MCF 10A (cell line): ENCODE measurements around the gene C1QTNF8. TPM values are rescaled to one million over a fixed set of nuclear protein-coding genes. Genes with fewer than 3 reads are reported as not detected.

Experiments used
- BruUV-seq: library from RNA; stranded (reverse); fragments of 400-500 nt; replicated peaks from 2 replicates; lab custom pipeline; 2021; lab: Mats Ljungman, UMichigan
- CTCF ChIA-PET: fragments of 300-600 bp; sonication (Branson Sonifier 250); formaldehyde crosslinking; extraction: SDS; loops from one replicate; lab custom pipeline; 2021; ENCODE audit warnings: antibody characterized with exemption, inconsistent platforms; lab: Yijun Ruan, JAX
- POLR2A ChIA-PET: fragments of 300-600, 350-650 bp; sonication (Branson Sonifier 250); formaldehyde crosslinking; extraction: SDS; loops from one replicate; lab custom pipeline; 2020; ENCODE audit warnings: antibody characterized with exemption, inconsistent platforms; lab: Yijun Ruan, JAX
- DNase-seq: peaks from one replicate; pipeline ENCODE4 v3.0.0-alpha.2; 2018; ENCODE audit not compliant: unreplicated experiment
- H3K27ac Mint-ChIP-seq: one replicate; pipeline ENCODE4 v1.8.0; 2022; ENCODE audit warnings: mild to moderate bottlenecking, low read depth, mixed read lengths; ENCODE audit not compliant: unreplicated experiment
- H3K27me3 Mint-ChIP-seq: one replicate; pipeline ENCODE4 v1.8.0; 2022; ENCODE audit warnings: mixed read lengths; ENCODE audit not compliant: insufficient read depth, unreplicated experiment
- H3K36me3 Mint-ChIP-seq: one replicate; pipeline ENCODE4 v1.8.0; 2022; ENCODE audit warnings: mild to moderate bottlenecking, moderate library complexity, mixed read lengths; ENCODE audit not compliant: insufficient read depth, unreplicated experiment
- H3K4me1 Mint-ChIP-seq: one replicate; pipeline ENCODE4 v1.8.0; 2022; ENCODE audit warnings: mixed read lengths; ENCODE audit not compliant: insufficient read depth, unreplicated experiment
- H3K4me3 Mint-ChIP-seq: one replicate; pipeline ENCODE4 v1.8.0; 2022; ENCODE audit warnings: mild to moderate bottlenecking, moderate library complexity, mixed read lengths; ENCODE audit not compliant: unreplicated experiment
- H3K9me3 Mint-ChIP-seq: one replicate; pipeline ENCODE4 v1.8.0; 2022; ENCODE audit warnings: mixed read lengths; ENCODE audit not compliant: unreplicated experiment
- CTCF ChIP-seq: fragments of 200-600 bp; IDR thresholded peaks from one replicate; pipeline ENCODE4 v1.8.0; 2022; ENCODE audit warnings: antibody characterized with exemption, mild to moderate bottlenecking; ENCODE audit not compliant: unreplicated experiment
- intact Hi-C: fragments of 100-400 bp; cut with micrococcal nuclease; formaldehyde crosslinking; loops from 2 replicates; pipeline ENCODE4 v1.14.1; 2022
- total RNA-seq: library from RNA; stranded (reverse); gene quantifications from 2 replicates; pipeline ENCODE4 v1.2.3, GENCODE V29; 2022

C1QTNF8 gene
- total RNA-seq, 1 experiment from 2014 or later, result not detected

DNA sequence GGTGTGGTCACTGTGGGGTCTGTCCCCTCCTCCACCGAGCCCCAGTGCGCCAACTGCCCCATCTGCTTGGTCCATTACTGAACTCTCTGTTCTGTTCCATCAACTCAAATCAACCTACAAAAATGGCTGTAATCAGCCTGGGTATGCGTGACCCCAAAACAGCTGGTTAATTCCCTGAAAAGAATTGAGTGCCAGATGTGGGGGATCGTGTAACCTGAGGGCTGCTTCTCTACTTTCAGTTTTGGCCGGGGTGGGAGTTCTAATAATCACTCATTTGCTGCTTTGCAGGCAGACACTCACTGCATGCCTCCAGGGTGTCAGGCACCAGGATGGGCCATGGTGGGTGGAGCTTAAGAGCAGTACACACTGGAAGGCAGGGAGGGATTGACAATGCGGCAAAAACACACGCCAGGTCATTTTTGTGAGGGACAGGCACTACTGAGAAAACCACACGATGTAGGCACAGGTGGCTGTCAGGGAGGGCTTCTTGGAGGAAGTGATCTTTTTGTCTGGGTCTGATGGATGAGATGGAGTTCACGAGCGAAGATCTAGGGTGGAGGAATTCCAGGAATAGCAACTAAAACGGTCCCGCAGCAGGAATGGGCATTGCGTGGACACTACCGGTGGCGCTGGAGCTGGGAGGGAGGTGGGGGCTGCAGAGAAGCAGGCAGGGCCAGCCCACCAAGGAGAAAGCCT is 53.8 kb downstream of the C1QTNF8 start:
- Mint-ChIP-seq H3K4me3 (no peak overlapping the region), H3K36me3 (no peaks in the 10 kb centered on the region), H3K27me3 (peaks cover 13% of the 10 kb centered on the region), H3K27ac (no peak overlapping the region), H3K4me1 (no peaks in the 10 kb centered on the region), H3K9me3 (no peaks in the 10 kb centered on the region)
- CTCF ChIA-PET, result interaction anchor here (1.4 to 1.5 kb wide), 2 partner anchors 13 to 16 kb away, joined by 6 to 8 read pairs; no protein-coding TSS in a partner anchor
- no peak for DNase-seq
- POLR2A ChIA-PET, result interaction anchor here (0.7 kb wide), 1 partner anchor 22 kb away, joined by 3 read pairs; no protein-coding TSS in a partner anchor
- intact Hi-C loops, result no loop called here
- no TSS peak for BruUV-seq
- no peak for TF ChIP-seq CTCF

DNA sequence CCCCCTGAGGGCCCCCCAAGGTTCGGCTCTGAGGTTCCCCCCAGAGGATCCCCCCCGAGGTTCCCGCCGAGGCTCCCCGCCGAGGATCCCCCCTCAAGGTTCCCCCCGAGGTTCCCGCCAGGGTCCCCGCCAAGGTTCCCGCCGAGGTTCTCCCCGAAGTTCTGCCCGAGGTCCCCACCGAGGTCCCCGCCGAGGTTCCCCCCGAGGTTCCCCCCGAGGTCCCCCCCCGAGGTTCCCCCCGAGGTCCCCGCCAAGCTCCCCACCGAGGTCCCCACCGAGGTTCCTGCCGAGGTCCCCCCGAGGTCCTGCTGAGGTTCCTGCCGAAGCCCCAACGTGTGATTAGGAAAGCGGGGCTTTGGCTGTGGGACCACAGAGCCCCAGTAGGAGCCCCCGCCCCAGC is 55.7 kb downstream of the C1QTNF8 start:
- no peak for DNase-seq
- no peak for TF ChIP-seq CTCF

DNA sequence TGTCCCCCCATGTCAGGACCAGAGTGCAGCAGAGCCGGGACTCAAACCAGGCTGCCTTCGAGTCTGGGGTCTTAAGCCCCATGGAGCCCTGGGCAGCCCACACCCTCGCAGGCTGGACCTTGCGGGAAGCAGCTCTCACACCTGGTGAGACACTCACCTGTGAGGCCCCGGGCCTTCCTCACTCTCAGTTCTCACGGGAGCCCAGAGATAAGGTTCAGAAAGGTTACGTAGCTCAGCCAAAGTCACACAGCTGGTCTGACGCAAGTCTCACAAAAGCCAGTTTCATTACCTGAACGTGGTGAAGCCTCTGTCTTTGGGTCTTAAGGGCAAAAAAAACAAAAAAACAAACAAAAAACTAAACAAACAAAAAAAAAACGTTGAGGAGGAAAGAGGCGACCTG is 56.3 kb downstream of the C1QTNF8 start:
- no peak for TF ChIP-seq CTCF
- intact Hi-C loops, result no loop called here
- POLR2A ChIA-PET, result no interaction called here
- Mint-ChIP-seq H3K4me1 (no peaks in the 10 kb centered on the region), H3K4me3 (no peak overlapping the region), H3K9me3 (no peaks in the 10 kb centered on the region), H3K27ac (no peak overlapping the region), H3K27me3 (peaks cover 13% of the 10 kb centered on the region), H3K36me3 (no peaks in the 10 kb centered on the region)
- DNase-seq, result no peak
- CTCF ChIA-PET, result no interaction called here
- no TSS peak for BruUV-seq

More for the DNA sequence above, 55.7 kb downstream of the C1QTNF8 start:
- Mint-ChIP-seq H3K4me3 (no peak overlapping the region), H3K27ac (no peak overlapping the region), H3K36me3 (no peaks in the 10 kb centered on the region), H3K27me3 (peaks cover 13% of the 10 kb centered on the region), H3K4me1 (no peaks in the 10 kb centered on the region), H3K9me3 (no peaks in the 10 kb centered on the region)
- intact Hi-C loops, result no loop called here
- no TSS peak for BruUV-seq
- POLR2A ChIA-PET, result no interaction called here
- CTCF ChIA-PET, result interaction anchor here (1.5 kb wide), 1 partner anchor 15 kb away, joined by 8 read pairs; no protein-coding TSS in a partner anchor

DNA sequence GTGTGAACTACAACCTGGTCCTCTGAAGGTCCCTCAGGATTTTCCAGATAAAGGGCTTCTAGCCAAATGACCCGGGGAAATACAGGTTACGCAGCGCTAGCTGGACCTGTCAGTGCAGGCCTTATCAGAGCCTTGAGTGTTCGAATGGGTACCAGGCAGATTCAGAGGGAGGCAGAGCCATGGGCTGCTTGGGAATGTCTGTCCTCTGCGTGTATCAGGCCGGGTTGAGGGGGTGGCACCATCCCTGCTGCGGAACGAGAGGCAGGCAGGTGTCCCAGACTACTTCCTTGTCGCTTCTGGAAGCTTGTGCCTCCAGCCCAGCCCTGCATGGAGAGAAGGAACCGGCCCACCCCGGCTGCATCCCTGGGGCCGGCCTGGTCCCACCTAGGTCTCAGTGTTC is 57.1 kb downstream of the C1QTNF8 start:
- CTCF ChIA-PET, result interaction anchor here (1.3 kb wide), 1 partner anchor 18 kb away, joined by 4 read pairs; no protein-coding TSS in a partner anchor
- no peaks in the 10 kb centered on the region for H3K9me3 Mint-ChIP-seq
- intact Hi-C loops, result no loop called here
- no peaks in the 10 kb centered on the region for H3K4me1 Mint-ChIP-seq
- DNase-seq, result no peak
- TF ChIP-seq CTCF, result no peak
- POLR2A ChIA-PET, result no interaction called here
- H3K27ac Mint-ChIP-seq, result no peak overlapping the region
- H3K27me3 Mint-ChIP-seq, result peaks cover 13% of the 10 kb centered on the region
- BruUV-seq, result no TSS peak
- no peak overlapping the region for H3K4me3 Mint-ChIP-seq
- H3K36me3 Mint-ChIP-seq, result no peaks in the 10 kb centered on the region

Other genes with a start within 250 kb of the C1QTNF8 start
- 9.9 and 11.2 TPM in 2 replicates for gene LMF1, start 125.3 kb downstream of the C1QTNF8 start, total RNA-seq
- not detected in 2 replicates for gene SOX8, start 114.5 kb downstream of the C1QTNF8 start, total RNA-seq
- gene SSTR5, start 23.5 kb downstream of the C1QTNF8 start, total RNA-seq, result not detected in 2 replicates
- gene CACNA1H, start 56.9 kb upstream of the C1QTNF8 start, total RNA-seq, result not detected in 2 replicates
- not detected in 2 replicates for gene TPSG1, start 129.0 kb upstream of the C1QTNF8 start, total RNA-seq
- gene TPSB2, start 133.9 kb upstream of the C1QTNF8 start, total RNA-seq, result not detected in 2 replicates
- not detected in 2 replicates for gene TPSAB1, start 144.5 kb upstream of the C1QTNF8 start, total RNA-seq
- not detected in 2 replicates for gene TPSD1, start 159.8 kb upstream of the C1QTNF8 start, total RNA-seq
- gene UBE2I, start 213.4 kb upstream of the C1QTNF8 start, total RNA-seq, result 163 and 172 TPM in 2 replicates
- gene BAIAP3, start 237.4 kb upstream of the C1QTNF8 start, total RNA-seq, result 0.49 and 0.75 TPM in 2 replicates